HEK293T (cell line): ENCODE results near the gene ODAD4.

Experiments used
- ARNT ChIP-seq: fragments of 450-650 bp; IDR thresholded peaks from 2 replicates; pipeline ENCODE4 v1.6.1; 2017; ENCODE audit warnings: mild to moderate bottlenecking
- BHLHE40 ChIP-seq: fragments of 450-650 bp; IDR thresholded peaks from 2 replicates; pipeline ENCODE4 v1.6.1; 2016; ENCODE audit warnings: mild to moderate bottlenecking, moderate library complexity, borderline replicate concordance
- FOXK2 ChIP-seq: fragments of 450-650 bp; IDR thresholded peaks from 2 replicates; pipeline ENCODE4 v1.6.1; 2016; ENCODE audit warnings: mild to moderate bottlenecking
- SP1 ChIP-seq: fragments of 450-650 bp; IDR thresholded peaks from 2 replicates; pipeline ENCODE4 v1.6.1; 2017
- ZNF384 ChIP-seq: fragments of 450-650 bp; IDR thresholded peaks from 2 replicates; pipeline ENCODE4 v1.6.1; 2016

DNA sequence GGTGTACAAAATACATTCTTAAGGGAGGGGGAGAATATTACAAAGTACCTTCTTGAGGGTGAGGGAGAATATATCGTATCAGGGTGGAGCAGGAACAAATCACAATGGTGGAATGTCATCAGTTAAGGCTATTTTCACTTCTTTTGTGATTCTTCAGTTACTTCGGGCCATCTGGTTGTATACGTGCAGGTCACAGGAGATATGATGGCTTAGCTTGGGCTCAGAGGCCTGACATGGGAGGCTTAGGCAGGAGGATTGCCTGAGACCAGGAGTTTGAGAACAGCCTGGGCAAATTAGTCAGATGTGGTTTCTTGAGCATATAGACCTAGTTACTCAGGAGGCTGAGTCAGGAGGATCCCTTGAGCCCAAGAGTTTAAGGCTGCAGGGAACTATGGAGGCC, 13.1 kb downstream of the ODAD4 start:
- TF ChIP-seq BHLHE40 (no peak), ARNT (no peak), SP1 (no peak), FOXK2 (no peak), ZNF384 (no peak)
